Measurements from ENCODE around the gene DDX11. TPM values are rescaled to one million over a fixed set of nuclear protein-coding genes. Genes with fewer than 3 reads are reported as not detected.
"Not testable (repeated sequence)": the region's sequence is repeated elsewhere in the genome, so short reads cannot be mapped to it uniquely, and the experiment has no call there.

The DDX11 gene
- total RNA-seq, 1 donor from 2014 or later = 38.2 TPM

DNA sequence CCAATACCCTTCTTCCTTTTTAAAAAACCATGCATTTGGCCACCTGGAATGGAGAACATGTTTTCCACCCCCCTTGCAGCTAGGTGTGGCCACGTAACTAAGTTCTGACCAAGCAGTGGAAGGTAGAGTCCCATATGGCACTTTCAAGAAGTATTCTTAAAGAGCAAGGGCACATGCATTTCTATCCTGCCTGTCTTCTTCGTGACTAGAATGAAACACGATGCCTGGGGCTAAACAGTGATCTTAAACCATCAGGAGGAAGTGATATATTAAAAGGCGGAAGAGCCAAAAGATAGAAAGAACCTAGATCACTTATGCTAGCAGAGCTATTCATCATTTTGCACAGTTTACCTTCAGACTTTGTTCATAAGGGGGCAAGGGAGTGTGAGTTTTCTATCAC lies 16.0 kb upstream of the DDX11 start:
- H3K36me3 ChIP-seq (ENCODE audit: control insufficient read depth, insufficient read depth, low read length) = no peaks in the 10 kb centered on the region
- no peak for DNase-seq (ENCODE audit: low read depth)
- H3K4me3 ChIP-seq (ENCODE audit: low read depth, low read length) = no peak overlapping the region
- H3K27me3 ChIP-seq (ENCODE audit: control insufficient read depth, insufficient read depth, low read length) = no peaks in the 10 kb centered on the region
- TF ChIP-seq, protein P1, sequence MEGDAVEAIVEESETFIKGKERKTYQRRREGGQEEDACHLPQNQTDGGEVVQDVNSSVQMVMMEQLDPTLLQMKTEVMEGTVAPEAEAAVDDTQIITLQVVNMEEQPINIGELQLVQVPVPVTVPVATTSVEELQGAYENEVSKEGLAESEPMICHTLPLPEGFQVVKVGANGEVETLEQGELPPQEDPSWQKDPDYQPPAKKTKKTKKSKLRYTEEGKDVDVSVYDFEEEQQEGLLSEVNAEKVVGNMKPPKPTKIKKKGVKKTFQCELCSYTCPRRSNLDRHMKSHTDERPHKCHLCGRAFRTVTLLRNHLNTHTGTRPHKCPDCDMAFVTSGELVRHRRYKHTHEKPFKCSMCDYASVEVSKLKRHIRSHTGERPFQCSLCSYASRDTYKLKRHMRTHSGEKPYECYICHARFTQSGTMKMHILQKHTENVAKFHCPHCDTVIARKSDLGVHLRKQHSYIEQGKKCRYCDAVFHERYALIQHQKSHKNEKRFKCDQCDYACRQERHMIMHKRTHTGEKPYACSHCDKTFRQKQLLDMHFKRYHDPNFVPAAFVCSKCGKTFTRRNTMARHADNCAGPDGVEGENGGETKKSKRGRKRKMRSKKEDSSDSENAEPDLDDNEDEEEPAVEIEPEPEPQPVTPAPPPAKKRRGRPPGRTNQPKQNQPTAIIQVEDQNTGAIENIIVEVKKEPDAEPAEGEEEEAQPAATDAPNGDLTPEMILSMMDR (IDR thresholded peaks at IDR 0.05; ENCODE audit: insufficient read depth, low read length, poor library complexity, severe bottlenecking) = no peak

- H3K27me3 ChIP-seq (ENCODE audit: control insufficient read depth, insufficient read depth, low read length); DNase-seq (ENCODE audit: low read depth); H3K4me3 ChIP-seq (ENCODE audit: low read depth, low read length); H3K36me3 ChIP-seq (ENCODE audit: control insufficient read depth, insufficient read depth, low read length): not testable (repeated sequence)
Measured at GRCh38 chr12:31066196-31066595, 7.5 kb upstream of the DDX11 start.

GRCh38 chr12:31067656-31068055 lies 6.0 kb upstream of the DDX11 start:
- H3K36me3 ChIP-seq (ENCODE audit: control insufficient read depth, insufficient read depth, low read length); DNase-seq (ENCODE audit: low read depth); H3K27me3 ChIP-seq (ENCODE audit: control insufficient read depth, insufficient read depth, low read length); H3K4me3 ChIP-seq (ENCODE audit: low read depth, low read length): not testable (repeated sequence)

- H3K36me3 ChIP-seq (ENCODE audit: control insufficient read depth, insufficient read depth, low read length); H3K4me3 ChIP-seq (ENCODE audit: low read depth, low read length); H3K27me3 ChIP-seq (ENCODE audit: control insufficient read depth, insufficient read depth, low read length); DNase-seq (ENCODE audit: low read depth): not testable (repeated sequence)
Measured at GRCh38 chr12:31070971-31071740, 2.5 kb upstream of the DDX11 start.

DNA sequence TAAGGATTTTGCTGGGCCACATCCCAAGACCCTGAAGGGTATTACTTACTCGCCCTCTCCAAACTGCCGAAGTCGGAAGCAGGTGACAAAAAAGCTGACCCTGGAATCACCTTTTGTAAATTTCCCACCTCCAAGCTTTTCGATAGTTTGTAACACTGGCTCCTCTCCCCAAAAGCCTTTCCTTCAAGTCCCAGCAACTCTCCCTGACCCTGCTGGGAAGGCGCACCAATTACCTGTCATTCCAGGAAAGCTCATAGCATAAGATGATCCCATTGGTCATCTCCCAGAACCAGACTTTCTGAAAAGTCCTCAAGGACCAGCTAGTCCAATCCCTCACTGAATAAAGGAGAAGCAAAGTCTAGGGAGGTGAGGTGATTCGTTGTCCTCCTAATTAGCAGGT lies 698 bp upstream of the DDX11 start:
- not testable (repeated sequence) for H3K27me3 ChIP-seq (ENCODE audit: control insufficient read depth, insufficient read depth, low read length); DNase-seq (ENCODE audit: low read depth); H3K36me3 ChIP-seq (ENCODE audit: control insufficient read depth, insufficient read depth, low read length)
- H3K4me3 ChIP-seq (ENCODE audit: low read depth, low read length) = peak overlapping the region; percentile 45

DNA sequence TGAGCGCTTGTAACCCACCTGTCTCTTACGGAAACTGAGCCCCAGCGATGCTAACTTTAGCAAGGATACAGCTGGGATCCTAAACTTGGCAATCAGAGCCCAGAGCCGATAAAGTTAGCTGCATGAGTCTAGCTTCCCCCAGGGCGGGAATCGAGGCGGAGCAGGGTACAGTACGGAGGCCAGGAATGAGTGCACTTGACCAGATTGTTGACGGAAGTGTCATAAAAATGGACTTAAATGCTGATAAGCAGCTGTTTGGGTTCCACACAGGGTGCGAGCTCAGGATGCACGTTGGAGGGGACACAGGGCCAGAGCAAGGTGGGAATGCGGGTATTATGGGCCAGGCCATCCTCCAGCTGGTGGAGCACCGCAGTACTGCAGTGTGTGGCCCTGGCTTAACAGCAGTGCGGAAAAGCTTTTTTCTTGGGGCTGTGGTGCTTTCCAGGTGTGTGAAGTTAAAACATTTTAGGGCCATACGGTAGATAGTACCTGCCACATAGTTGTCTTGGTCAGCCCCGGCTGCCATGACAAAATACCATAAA lies 744 bp downstream of the DDX11 start:
- H3K4me3 ChIP-seq (ENCODE audit: low read depth, low read length) = peak overlapping the region; percentile 45
- DNase-seq (ENCODE audit: low read depth); H3K27me3 ChIP-seq (ENCODE audit: control insufficient read depth, insufficient read depth, low read length); H3K36me3 ChIP-seq (ENCODE audit: control insufficient read depth, insufficient read depth, low read length): not testable (repeated sequence)
- TF ChIP-seq, protein P1 (IDR thresholded peaks at IDR 0.05; ENCODE audit: insufficient read depth, low read length, poor library complexity, severe bottlenecking) = peak; percentile 24

DNA sequence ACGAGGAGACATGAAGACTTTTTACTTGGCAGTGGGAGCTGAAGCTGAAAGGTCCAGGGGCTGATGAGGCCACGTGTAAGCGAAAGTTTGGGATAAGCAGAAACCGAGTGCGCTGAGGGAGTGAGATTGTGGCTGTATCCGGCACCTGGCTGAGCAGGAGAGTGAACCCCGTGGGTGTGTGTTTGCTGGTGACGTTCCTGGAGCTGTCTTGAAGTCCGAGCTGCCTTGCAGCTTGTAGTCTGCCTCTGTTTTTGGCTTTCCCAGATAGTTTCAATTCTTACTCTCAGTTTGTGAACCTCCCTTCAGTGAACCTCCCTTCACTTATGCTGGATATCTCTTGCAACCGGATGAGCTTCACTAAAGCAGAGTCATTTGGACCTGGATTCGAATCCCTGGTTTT lies 2.5 kb downstream of the DDX11 start:
- not testable (repeated sequence) for H3K4me3 ChIP-seq (ENCODE audit: low read depth, low read length); DNase-seq (ENCODE audit: low read depth); H3K27me3 ChIP-seq (ENCODE audit: control insufficient read depth, insufficient read depth, low read length); H3K36me3 ChIP-seq (ENCODE audit: control insufficient read depth, insufficient read depth, low read length)

DNA sequence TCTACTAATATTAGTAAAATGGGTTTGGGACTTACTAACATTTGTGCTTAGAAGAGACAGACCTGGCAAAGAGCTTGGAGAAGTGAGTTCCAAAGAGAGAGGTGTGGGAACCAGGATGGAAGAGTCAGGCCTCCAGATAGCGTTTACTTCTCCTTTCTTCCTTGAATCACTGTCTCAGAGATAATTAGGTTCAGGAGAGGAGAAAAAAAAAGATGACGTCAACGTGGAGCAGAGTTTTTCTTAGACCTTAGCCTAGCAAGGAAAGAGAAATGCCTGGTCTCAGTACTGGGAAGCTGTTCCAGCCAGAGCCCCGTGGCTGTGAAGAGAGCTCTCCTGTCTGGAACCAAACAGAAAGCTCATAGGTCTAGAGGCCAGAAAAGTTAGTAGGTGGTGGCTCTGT lies 3.4 kb downstream of the DDX11 start:
- H3K27me3 ChIP-seq (ENCODE audit: control insufficient read depth, insufficient read depth, low read length) = not testable (repeated sequence)

GRCh38 chr12:31077998-31078397 lies 4.3 kb downstream of the DDX11 start:
- not testable (repeated sequence) for H3K4me3 ChIP-seq (ENCODE audit: low read depth, low read length); H3K36me3 ChIP-seq (ENCODE audit: control insufficient read depth, insufficient read depth, low read length); DNase-seq (ENCODE audit: low read depth); H3K27me3 ChIP-seq (ENCODE audit: control insufficient read depth, insufficient read depth, low read length)

More for the DNA sequence above, 3.4 kb downstream of the DDX11 start:
- not testable (repeated sequence) for H3K4me3 ChIP-seq (ENCODE audit: low read depth, low read length); H3K36me3 ChIP-seq (ENCODE audit: control insufficient read depth, insufficient read depth, low read length); DNase-seq (ENCODE audit: low read depth)

DNA sequence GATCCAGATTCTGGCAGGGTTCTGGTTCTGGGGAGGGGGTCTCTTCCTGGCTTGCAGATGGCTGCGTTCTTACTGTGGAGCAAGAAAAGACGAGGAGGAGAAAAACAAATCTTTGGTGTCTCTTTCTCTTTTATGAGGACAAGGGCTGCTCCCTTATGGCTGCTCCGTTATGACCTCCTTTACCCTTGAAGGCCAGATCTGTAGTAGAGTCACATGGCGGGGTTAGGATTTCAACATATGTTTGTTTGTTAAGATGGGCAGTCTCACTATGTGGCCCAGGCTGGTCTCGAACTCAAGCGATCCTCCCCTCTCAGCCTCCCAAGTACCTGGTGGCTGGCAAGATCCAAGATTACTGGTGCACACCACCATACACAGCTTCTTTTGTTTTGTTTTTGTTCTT lies 5.8 kb downstream of the DDX11 start:
- DNase-seq (ENCODE audit: low read depth); H3K36me3 ChIP-seq (ENCODE audit: control insufficient read depth, insufficient read depth, low read length); H3K4me3 ChIP-seq (ENCODE audit: low read depth, low read length); H3K27me3 ChIP-seq (ENCODE audit: control insufficient read depth, insufficient read depth, low read length): not testable (repeated sequence)

- not testable (repeated sequence) for H3K4me3 ChIP-seq (ENCODE audit: low read depth, low read length); H3K36me3 ChIP-seq (ENCODE audit: control insufficient read depth, insufficient read depth, low read length); H3K27me3 ChIP-seq (ENCODE audit: control insufficient read depth, insufficient read depth, low read length); DNase-seq (ENCODE audit: low read depth)
Measured at GRCh38 chr12:31080221-31080620, 6.6 kb downstream of the DDX11 start.

DNA sequence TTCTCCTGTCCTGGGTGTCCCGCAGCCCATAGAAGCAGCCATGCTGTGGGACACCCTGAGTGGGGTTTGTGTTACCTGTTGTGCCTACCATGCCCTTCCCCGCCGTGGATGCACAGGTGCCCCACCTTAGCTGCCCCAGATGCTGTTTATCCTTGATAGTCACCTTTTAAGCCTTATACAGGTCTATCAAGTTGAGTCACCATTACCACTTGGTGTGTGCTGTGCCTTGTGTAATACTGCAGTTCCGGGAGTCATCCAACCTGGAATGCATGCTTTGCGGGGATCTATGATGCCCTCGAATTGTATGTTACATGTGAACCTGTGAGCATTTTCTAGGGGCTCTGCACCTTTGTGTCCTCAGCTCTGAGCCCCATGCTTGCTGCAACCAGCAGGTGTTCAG lies 7.6 kb downstream of the DDX11 start:
- H3K4me3 ChIP-seq (ENCODE audit: low read depth, low read length); H3K27me3 ChIP-seq (ENCODE audit: control insufficient read depth, insufficient read depth, low read length); H3K36me3 ChIP-seq (ENCODE audit: control insufficient read depth, insufficient read depth, low read length); DNase-seq (ENCODE audit: low read depth): not testable (repeated sequence)

DNA sequence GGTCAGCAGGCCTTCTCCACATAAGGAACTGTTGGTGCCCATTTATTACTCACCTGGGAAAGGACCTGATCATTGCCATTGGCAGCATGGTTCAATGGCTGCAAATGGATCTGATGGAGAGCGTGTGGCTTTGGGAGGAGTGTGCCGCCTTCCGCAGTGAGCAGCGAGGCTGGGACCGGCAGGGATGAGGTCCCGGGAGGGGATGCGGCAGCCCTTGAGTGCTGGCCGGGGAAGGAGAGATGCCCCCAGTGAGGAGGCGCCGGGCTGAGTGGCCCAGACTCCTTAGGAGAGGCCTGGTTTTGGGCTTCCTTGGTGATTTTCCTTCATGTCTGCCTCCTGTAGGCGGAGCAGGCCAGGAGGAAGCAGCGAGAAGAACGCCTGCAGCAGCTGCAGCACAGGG lies 10.6 kb downstream of the DDX11 start:
- H3K27me3 ChIP-seq (ENCODE audit: control insufficient read depth, insufficient read depth, low read length); H3K4me3 ChIP-seq (ENCODE audit: low read depth, low read length); DNase-seq (ENCODE audit: low read depth); H3K36me3 ChIP-seq (ENCODE audit: control insufficient read depth, insufficient read depth, low read length): not testable (repeated sequence)

All from kidney epithelial cell (primary cell).